Brain pericyte (primary cell): Measurements from ENCODE around the gene LONP2.
"Not testable (repeated sequence)": the region's sequence is repeated elsewhere in the genome, so short reads cannot be mapped to it uniquely, and the experiment has no call there.

ENCODE experiments used
- DNase-seq: peaks from one replicate; pipeline ENCODE4 v3.0.0-alpha.2; 2012; ENCODE audit warnings: low read depth, low spot score

LONP2 gene

DNA sequence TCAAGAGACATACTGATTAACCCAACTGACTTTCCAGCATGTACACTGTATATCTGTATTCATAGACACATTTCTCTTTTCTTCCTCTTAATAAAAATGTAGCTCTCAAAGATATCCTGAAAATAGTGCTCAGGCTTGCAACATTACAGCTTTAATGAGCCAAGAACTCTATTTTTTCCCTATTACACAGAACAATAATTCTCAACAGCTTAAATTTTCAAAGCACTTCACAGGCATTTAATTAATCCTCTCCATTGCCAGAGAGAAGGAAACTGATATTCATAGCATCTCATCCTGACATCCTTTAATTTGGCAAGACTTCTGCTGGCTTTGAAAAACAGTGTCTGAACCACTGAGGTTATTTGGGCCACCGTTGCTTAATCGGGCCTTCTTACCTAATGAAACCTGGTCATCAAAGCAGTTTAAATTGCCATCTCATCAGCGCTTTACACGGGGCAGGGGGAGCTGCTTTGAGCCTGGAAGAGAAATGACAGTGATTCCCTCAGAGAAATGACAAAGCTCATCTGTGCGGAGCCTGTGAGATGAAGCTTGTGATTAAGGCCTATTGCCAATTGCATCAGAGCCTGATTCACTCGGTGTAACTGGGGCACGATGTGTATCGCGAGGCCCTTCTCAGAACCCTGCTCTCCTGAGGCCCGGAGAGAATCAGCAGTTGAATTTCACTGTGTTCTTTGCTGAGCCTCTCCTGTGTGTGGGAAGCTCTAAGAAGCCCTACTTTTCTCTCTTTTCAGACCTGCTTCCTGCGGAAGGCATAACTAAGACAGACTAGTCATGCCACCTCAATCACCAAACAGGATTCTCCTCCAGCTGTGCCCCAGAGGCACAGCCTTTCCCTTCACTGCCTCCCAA is 149.6 kb downstream of the LONP2 start:
- no peak for DNase-seq

DNA sequence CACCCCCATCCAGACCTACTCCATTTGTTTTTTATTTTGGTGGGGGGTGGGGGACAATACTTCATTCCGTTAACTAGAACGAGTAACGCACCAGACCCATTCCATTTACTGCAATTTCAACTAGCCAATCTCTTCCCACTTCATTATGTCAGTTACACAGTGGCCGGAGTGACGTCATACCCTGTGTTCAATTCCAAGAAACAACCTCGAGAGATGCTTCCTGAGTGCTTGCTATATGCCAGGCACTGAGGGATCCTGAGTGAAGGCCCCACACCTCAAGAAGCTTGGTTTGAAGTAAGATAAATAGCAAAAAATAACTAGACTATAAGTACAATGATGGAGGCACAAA is 150.2 kb downstream of the LONP2 start:
- no peak for DNase-seq

DNA sequence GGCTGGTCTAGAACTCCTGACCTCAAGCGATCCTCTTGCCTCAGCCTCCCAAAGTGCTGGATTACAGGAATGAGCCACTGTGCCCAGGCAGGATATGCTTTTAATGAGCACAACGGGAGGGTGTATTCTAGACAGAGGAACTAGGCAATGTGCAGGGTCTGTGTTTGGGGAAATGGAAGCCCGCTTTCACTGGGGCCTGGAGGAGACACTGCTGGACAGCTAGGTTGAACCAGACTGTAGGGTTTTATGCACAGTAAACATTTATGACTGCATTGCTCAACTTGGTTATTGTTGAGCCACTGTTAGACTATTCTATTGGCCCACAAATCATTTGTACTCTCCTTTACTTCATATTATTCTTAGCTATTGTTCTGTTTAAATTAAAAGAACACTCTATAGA is 151.3 kb downstream of the LONP2 start:
- DNase-seq, result no peak

DNA sequence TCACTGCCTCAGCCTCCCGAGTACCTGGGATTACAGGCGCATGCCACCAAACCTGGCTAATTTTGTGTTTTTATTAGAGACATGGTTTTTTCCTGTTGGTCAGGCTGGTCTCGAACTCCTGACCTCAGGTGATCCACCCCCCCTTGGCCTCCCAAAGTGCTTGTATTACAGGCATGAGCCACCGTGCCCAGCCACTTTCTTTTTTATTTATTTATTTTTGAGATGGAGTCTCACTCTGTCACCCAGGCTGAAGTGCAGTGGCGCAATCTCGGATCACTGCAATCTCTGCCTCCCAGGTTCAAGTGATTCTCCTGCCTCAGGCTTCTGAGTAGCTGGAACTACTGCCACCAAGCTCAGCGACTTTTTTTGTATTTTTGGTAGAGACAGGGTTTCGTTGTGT is 158.4 kb downstream of the LONP2 start:
- not testable (repeated sequence) for DNase-seq

DNA sequence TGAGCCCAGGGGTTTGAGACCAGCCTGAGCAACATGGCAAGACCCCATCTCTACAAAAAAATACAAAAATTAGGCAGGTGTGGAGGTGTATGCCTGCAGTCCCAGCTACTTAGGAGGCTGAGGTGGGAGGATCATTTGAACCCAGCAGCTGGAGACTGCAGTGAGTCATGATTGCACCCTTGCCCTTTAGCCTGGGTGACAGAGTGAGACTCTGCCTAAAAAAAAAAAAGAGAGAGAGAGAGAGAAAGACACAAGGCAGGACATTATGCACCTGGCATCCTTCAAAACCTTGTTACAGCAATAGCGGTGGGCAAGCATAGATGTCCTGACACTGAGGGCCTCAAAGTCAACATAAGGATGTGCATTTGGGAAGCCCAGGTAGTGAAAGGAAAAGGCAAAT is 161.1 kb downstream of the LONP2 start:
- DNase-seq, result no peak

DNA sequence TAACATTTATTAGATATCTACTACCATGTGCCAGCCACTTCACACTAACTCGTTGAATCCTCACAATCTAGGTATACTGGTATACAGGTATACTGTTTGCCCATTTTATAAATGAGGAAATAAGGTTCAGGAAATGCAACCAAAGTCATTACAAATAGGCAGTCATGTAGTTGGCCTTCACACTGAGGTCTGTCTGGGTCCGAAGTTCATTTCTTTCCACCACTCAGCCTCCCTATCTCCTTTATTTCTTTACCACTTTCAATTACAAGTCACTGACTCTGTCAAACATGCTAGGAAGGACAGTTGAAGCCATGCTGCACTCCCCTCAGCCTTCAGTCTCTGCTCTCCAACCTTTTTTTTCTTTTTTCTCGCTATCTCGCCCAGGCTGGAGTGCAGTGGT is 161.8 kb downstream of the LONP2 start:
- no peak for DNase-seq
